NCI-H1092 treated with DMSO at 0.1 percent for 48 hours (cell line): Measurements from ENCODE around the gene SPATA3.
"Not testable (repeated sequence)": the region's sequence is repeated elsewhere in the genome, so short reads cannot be mapped to it uniquely, and the experiment has no call there.

ENCODE experiments used
- DNase-seq: peaks from one replicate; lab custom pipeline; 2025; lab: John Stamatoyannopoulos, UW

Gene SPATA3

DNA sequence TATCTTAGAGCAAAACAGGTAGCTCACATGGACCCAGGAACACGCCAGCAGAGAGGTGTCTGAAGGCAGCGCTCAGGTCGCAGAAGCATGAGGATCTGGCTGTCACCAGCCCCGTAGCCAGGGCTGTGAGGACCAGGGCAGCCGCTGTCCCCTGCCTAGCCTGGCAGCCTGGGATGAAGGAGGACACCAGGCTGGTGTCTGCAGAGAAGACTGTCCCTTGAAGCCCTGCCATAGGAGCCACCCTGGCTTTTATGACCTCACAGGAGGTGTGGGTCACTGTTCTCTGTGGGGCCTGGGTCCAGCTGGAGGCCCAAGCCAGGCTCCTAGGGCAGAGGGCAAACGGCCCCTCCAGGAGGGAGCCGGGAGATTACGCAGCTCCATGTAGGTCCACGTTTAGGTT is at the start of gene SPATA3:
Gene SPATA3 (plus strand): TSS at position 301 of the 400 bp plus-strand sequence. CDS start 113 bp downstream, outside the sequence.
- no peak for DNase-seq

DNA sequence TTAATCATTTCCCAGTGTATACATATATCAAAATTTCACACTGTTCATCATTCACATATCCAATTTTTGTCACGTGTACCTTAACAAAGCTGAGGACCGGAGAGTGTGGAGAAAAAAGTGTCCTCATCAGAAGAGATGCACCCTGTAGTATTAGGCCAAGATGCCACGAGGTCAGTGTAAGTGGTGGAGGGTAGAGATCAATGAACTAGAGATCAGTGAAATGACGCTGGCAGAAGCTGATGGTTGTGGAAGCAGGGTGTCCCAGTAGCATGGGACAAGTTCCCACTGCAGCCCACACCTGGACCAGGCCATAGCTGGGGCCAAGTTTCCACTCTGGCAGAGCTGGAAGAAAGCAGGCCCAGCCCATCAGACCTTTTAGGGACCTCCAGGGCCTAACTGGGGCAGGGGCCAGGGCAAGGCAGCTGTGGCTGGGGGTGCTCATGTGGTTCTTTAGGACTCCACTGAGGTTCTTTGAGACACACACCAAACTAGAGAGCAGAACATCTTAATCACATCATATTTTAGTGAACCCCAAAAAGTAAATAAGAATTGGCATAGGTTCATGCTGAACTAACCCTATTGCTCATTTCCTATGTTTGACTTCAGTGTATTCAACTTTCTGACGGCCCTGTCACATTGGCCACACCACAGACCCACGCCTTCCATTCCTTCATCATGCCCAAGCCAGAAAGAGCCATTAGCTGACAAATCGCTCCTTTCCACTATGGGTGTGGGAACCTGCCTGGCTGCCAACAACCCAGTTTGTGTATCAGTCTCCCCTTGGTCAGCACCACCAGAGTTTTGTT is 49.3 kb upstream of the SPATA3 start:
- no peak for DNase-seq

DNA sequence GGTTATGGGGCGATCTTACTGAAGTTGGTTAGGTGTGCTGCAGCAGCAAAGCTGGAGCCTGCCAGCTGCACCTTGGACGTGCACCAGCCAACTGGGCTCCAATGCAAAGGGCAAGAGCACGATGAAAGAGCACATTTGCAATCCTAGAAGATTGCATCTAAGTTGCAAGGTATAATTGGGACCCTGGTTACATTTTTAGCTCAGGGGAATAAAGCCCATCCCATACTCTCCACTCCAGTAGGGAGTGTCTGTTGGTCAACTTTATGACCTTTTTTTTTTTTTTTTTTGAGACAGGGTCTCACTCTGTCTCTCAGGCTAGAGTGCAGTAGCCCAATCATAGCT is 48.7 kb upstream of the SPATA3 start:
- no peak for DNase-seq

DNA sequence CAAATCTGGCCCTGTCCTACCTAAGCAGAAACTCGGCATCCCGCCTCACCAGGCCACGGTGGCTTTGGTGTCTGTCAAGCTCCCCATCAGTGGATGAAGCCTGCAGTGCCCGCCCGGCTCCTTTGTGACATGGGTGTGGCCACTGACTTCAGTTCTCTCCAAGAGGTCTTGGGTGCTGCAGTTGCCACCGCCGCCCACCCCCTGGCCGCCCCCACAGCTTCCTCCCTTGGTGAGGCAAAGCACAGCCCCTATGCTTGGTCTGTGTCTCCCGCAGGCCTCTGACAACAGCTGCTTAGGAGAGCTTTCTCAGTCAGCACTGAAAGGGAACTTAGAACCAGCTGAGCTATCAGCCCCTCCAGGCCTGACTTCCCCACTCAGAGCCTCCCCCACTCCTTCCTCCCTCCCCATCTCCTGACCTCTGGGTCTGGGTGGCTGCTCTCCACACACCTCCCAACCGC is 48.0 kb upstream of the SPATA3 start:
- DNase-seq, result no peak

DNA sequence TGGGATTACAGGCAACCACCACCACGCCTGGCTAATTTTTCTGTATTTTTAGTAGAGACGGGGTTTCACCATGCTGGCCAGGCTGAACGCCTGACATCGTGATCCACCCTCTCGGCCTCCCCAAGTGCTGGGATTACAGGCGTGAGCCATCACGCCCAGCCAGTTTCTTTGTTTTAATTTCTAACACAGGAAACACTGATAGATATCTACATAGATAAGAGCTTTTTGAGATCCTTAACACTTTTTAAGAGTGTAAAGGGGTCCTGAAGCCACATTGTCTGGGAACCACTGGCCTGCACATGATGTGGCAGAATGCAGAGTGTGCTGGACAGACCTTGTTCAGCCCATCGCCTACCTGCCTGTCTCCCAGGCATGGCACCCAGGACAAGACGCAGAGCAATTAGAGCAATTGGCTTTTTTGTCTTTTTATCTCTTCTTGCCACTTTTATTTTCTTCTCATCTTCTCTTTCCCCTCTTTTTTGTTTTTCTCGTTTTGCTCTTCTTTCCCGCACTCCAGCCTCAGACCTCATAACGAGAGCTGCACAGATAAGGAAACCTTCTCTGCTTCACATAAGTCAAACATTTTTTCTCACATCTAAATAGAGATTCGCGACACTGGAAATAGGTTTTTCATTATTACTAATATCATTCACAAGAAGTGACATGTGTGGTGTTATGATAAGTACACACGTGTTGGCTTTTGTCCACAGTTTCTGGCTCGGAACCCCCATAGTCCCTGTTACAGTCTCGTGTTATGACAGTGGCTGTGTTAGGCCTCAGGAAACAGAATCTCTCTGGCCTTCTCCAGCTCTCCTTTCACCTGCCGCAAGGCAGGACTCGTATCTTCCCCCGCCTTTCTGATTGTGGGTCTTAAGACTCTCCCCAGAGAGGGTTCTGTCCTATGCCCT is 45.7 kb upstream of the SPATA3 start:
- DNase-seq, result no peak

DNA sequence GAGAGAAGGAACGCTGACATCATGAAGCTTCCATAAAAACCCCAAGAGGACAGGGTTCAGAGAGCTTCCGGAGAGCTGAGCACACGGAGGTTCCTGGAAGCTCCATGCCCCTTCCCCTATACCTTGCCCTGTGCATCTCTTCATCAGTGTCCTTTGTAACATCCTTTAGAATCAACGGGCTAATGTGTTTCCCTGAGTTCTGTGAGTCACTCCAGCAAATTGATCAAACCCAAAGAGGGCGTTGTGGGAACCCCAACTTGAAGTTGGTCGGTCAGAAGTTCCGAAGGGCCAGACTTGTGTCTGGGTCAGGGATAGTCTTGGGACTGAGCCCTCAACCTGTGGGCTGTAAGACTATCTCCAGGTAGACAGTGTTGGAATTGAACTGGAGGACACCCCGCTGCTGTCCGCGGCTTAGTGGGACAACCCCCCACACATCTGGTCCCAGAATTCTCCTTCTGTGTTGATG is 45.0 kb upstream of the SPATA3 start:
- DNase-seq, result no peak

DNA sequence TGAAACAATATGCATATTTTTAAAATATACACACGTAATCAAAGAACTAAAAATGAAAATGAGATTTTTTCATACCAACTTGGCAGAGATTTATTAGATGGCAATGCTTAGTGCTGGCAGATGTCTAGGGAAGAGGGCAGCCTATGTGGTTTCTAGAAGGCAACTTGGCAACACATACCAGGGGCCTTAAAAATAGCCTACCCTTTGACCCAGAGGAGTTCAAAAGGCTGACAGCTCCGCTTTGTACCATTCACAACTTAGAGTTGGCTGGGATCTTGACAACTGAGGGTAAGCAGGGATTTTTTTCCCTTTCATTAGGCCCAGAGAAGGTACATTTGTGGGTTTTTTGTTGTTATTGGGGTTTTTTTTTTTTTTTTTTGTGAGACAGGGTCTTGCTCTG is 44.5 kb upstream of the SPATA3 start:
- no peak for DNase-seq

DNA sequence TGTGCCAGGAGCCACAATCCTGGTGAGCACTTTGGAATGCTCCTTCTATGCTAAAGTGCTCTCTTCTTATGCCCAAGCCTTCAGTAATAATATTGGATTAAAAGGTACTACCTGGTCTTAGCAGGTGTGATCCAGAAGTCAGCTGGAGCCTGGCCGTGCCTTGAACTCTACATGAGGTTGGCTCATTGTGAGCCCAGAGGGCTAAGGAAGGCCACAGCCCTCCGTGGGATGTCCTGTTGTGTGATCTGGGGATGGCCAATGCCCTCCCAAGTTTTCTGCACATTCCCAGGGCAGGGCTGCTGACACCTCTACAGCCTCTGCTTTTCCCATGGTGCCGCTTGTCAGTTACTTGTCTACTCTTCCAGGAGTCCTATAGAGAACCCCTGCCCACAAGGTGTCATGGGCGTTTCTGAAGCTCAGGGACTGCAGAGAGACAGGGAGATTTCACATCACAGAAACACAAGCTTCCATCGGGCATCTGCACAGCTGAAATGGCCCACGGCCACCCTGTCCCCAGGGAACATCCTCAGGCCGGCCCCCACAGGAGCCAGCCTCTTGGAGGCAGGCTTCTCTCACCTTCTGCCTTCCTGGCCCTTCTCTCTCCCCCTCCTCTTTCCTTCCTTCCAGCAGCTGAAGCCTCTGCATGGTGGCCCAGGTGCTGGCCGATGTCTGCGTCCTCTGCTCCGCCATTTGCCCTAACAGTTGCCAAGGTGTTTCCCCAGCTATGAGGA is 43.5 kb upstream of the SPATA3 start:
- DNase-seq, result no peak

DNA sequence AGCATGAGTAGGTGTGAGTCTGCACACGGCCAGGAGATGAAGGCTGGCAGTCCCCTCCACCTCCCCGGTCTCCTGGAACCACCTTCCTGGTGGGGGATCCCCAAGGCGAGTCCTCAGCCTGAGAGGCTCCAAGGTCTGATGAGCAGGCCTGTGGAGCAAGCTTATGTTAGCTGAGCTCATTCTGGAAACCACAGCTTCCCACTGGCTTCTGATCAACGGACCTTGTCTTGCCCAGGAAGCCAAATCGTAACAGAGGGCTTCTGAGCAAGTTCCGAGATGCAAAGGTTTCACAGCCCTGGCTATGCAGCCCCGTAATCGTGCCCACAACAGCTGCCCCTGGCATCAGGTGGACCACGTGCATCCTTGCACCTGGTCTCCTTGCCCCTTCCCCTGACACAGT is 42.1 kb upstream of the SPATA3 start:
- DNase-seq, result no peak

DNA sequence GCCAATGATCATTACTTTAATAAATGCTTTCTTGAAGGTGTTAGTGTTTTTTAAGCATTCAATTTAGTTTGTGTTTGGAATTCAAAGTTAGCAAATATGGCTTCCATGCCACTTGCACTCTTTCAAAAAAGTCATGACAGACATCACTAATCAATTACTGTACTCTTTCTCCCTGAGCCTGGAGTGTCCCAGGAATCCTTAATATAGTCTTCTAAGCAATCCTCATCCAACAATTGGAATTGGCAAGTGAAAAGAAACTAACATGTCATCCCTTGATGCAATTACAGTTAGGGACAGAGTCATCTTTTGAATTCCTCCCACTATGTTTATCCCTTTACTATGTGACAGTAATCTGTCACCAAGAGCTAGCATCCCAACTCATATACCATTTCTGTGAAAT is 41.2 kb upstream of the SPATA3 start:
- no peak for DNase-seq

DNA sequence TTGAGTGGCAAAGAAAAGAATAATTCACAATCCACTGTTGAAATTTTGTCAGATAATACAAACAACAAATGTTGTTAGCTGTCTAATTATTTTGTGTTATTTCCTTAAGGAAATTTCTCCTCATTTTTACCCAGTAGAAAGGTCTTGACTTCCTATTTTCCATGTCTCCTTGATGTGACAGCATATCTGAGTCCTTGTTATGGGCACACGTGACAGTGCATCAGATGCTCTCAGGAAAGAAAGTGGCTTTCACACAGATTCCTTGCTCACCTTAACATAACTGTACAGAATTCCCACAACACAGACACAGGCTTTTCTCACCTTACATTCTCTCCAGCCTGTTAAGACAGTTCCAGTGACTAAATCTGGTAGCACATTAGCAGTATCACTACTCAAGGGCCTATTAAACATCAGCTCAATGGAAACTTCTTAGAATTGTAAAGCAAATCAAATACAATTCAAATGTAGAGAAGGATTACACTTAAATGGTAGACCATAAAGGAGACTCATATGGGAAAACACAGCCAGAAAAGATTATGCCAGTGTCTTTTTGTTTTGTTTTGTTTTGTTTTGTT is 40.7 kb upstream of the SPATA3 start:
- DNase-seq, result no peak

DNA sequence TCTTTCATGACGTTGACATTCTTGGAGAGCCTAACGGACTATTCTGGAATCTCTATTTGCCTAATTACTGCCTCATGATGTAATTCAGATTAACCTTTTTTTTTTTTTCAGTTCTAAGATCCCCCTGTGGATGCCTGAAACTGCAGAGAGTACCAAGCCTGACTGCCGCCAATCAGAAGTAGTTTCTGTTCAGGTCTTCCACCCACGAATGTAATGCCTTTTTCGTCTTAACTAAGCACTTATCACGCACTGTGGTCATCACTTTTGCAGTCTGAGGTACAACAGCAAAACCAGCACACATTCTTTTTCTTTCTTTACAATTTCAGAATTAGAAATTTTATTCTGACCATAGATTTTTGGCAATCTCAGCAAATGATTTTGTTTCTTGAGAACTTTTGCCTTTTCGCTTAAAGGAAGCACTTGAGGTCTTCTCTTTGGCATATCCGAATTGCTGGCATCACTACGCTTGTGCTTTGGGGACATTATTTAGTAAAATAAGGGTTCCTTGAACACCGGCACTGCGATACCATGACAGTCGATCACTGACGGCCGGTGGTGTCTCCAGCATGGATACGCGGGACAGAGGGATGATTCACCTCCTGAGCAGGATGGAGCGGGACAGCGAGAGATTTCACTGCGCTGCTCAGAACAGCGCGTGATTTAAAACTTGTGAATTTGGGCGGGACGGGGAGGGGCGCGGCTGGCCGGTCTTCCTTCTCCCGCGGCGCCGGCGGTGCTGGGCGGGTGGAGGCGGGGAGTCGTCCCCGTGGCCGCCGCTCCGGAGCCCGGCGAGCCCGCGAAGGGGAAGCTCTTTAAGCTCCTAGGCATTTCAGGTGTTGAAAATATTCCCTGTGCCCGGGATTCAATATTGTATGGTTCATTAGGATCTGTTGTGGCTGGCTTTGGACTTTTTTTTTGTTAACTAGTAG is 38.8 kb upstream of the SPATA3 start:
- DNase-seq, result no peak

DNA sequence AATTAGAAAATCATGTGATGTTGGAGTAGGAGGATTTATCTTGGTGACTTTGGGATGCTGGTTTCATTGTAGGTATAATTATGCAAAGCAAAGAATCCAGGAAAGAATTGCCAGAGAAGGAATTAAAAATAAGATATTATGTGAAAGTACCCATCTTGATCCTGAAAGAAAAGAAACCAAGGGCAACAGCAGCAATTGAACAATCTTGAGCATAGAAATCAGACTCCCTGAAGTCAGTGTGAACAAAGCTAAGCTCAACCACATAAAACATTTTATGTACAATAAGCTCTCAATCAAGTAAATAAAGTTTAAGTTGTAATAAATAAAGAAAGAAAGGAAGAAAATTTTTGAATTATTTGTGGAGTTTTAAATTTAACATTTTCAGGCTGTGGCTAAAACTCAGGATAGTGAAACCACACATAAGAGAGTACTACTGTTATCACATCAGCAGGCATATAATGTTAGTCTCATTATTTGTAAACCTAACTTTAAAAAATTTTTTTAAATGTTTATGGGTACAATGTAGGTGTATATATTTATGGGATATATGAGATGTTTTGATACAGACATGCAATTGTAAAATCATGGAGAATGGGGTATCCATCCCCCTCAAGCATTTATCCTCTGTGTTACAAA is 38.0 kb upstream of the SPATA3 start:
- DNase-seq, result no peak

DNA sequence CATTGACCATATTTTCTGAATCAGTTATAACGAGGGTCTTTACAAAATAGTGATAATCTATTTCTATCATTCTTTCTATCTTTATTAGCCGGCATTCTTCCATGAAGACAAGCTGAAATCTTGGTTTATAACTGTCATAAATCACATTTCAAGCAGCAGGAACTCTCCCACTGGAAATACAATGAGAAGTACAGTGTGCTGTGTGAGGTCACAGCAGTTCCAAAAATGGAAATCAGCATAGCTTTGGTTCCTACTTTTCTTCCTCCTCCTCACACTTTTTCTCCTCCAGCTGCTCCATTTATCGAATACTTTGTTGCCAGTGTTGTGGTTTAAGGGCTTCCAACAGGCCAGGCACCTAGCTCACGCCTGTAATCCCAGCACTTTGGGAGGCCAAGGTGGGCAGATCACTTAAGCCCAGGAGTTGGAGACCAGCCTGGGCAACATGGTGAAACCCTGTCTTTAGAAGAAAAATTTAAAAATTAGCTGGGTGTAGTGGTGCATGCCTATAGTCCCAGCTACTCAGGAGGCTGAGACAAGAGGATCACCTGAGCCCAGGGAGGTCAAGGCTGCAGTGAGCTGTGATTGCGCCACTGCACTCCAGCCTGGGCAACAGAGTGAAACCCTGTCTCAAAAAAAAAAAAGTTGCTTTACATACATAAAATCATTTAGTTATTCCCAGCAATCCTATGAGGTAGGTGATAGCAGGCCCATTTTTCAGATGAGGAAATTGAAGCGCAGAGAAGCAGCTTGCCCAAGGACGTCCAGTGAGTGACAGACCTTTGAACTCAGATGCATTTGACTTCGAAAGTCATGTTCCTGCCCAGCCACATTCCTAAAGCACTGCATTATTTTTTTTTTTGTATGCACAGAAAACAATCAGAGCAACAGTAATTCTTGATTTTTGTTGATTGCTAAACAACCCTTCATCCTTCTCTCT is 36.8 kb upstream of the SPATA3 start:
- DNase-seq, result no peak

DNA sequence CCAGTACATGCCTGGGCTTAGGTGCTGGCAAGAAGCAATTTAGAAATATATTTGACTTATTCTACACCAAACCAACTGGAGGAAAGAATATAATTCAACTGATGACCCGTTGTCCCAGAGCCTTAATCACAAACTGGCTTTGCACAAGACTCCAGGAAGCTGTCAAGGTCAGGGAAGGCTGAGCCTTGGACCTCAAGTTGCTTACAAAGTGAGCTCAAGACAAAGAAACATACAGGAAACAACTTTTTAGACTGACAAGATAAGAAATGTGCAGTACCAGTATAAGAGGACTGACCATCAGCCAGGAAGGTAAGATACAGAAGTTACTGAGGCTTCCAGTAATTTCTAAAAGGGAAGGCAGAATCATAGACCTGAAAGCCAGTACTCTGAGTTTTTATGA is 35.9 kb upstream of the SPATA3 start:
- no peak for DNase-seq

DNA sequence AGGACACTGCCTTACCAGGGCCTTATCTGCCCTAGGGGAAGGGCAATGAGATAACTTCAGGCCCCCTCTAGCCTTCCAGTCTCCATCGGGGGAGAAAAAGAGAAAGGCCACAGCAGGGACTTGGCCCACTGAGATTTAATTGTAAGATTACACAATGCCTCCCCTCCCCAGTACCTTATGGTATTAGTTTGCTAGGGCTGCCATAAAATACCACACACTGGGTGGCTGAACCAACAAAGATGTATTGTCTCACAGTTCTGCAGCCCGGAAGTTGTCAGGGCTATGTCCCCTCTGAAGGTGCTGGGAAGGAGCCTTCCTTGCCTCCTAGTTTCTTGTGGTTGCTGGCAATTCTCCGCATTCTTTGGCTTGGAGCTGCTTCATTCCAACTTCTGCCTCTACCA is 34.8 kb upstream of the SPATA3 start:
- no peak for DNase-seq

DNA sequence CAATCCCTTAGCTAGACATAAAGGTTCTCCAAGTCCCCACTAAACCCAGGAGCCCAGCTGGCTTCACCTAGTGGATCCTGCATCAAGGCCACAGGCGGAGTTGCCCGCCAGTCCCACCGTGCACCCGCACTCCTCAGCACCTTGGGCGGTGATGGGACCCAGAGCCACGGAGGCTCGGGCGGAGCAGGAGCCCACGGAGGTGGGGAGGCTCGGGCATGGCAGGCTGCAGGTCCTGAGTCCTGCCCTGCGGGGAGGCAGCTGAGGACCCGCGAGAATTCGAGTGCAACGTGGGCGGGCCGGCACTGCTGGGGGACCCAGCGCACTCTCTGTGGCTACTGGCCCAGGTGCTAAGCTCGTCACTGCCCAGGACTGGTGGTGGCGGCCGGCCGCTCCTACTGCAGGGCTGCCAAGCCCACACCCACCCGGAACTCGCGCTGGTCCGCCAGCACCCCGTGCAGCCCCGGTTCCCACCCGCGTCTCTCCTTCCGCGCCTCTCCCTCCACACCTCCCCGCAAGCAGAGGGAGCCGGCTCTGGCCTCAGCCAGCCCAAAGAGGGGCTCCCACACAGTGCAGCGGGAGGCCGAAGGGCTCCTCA is 31.7 kb upstream of the SPATA3 start:
- no peak for DNase-seq

DNA sequence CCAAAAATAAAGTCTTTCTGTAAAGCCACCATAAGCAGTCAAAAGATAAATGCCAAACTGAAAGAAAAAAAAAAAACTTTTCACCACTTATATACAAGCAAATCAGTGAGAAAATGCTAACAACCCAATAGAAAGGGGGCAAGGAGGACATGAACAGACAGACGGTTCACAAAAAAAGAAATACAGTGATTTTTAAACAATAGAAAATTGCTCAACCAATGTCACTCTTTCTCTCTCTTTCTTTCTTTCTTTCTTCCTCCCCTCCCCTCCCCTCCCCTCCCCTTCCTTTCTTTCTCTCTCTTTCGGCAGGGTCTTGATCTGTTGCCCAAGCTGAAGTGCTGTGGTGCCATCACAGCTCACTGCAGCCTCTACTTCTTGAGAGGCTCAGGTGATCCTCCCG is 28.8 kb upstream of the SPATA3 start:
- no peak for DNase-seq

DNA sequence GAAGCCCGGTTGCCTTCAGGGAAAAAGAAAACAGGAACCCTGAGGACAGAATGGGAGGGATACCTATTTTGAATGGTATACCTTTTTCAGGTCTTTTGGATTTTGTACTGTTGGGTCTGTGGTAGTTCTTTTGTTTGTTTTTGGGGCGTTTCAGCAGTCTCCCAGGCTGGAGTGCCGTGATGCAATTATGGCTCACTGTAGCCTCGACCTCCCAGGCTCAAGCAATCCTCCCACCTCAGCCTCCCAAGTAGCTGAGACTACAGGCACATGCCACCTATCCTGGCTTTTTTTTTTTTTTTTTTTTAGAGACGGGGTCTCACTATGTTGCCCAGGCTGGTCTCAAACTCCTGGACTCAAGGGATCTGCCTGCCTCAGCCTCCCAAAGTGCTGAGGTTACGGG is 27.6 kb upstream of the SPATA3 start:
- DNase-seq, result not testable (repeated sequence)
